DOHH2 (cell line): ENCODE data around the gene RNF144A.

Source experiments
- EZH2phosphoT487 ChIP-seq: fragments of 200-600 bp; sonication (generic); IDR thresholded peaks from 2 replicates; pipeline ENCODE4 v1.6.1; 2017; ENCODE audit warnings: borderline replicate concordance, mild to moderate bottlenecking, antibody characterized with exemption, low read length, moderate library complexity, mixed read lengths
- TF ChIP-seq, protein P1 (sequence below): fragments of 200-600 bp; sonication (generic); IDR thresholded peaks from one replicate; pipeline ENCODE4 v1.5.1; 2014; ENCODE audit warnings: antibody characterized with exemption, mild to moderate bottlenecking, low read depth, low read length; ENCODE audit not compliant: poor library complexity, severe bottlenecking

DNA sequence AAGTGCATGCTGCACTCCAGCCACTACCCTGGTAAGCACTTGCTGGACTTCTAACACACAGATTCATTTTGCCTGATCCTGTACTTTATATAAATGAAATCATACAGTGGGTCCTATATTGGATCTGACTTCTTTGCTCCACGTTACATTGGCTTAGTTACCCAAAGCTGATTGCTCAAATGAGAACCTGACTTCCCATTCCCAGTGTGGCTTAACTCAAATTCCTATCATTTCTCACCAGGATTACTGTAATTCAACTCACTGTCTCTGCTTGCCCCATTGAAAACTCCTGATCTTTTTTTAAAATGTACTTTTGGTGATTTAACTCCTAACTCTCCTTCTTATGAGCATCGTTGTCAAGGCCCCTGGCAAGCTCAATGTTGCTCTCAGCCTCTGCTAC, 38.2 kb upstream of the RNF144A start:
- TF ChIP-seq, protein P1, sequence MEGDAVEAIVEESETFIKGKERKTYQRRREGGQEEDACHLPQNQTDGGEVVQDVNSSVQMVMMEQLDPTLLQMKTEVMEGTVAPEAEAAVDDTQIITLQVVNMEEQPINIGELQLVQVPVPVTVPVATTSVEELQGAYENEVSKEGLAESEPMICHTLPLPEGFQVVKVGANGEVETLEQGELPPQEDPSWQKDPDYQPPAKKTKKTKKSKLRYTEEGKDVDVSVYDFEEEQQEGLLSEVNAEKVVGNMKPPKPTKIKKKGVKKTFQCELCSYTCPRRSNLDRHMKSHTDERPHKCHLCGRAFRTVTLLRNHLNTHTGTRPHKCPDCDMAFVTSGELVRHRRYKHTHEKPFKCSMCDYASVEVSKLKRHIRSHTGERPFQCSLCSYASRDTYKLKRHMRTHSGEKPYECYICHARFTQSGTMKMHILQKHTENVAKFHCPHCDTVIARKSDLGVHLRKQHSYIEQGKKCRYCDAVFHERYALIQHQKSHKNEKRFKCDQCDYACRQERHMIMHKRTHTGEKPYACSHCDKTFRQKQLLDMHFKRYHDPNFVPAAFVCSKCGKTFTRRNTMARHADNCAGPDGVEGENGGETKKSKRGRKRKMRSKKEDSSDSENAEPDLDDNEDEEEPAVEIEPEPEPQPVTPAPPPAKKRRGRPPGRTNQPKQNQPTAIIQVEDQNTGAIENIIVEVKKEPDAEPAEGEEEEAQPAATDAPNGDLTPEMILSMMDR: no peak
- TF ChIP-seq EZH2phosphoT487: no peak
